T-helper 17 cell (primary cell): Measurements from ENCODE around the gene GRK2. TPM values are rescaled to one million over a fixed set of nuclear protein-coding genes. Genes with fewer than 3 reads are reported as not detected.

Source experiments
- ATAC-seq: fragments of 150-1000 bp; cut with Tn5 transposase; 2 replicates; pipeline ENCODE4 v1.10.0; 2021; ENCODE audit warnings: mild to moderate bottlenecking, moderate library complexity
- DNase-seq, 3 donors: peaks; one replicate each; pipeline versions ENCODE4 v3.0.0 to v3.0.0-alpha.2; 2020 to 2021
- H3K9me3 ChIP-seq: one replicate; pipeline ENCODE4 v1.7.0; 2013; ENCODE audit warnings: low read length, mild to moderate bottlenecking; ENCODE audit not compliant: control insufficient read depth, poor library complexity, severe bottlenecking
- H3K27ac Mint-ChIP-seq: one replicate; pipeline ENCODE4 v1.8.0; 2022; ENCODE audit warnings: mild to moderate bottlenecking, moderate library complexity, mixed read lengths
- H3K27me3 Mint-ChIP-seq: one replicate; pipeline ENCODE4 v1.8.0; 2022; ENCODE audit warnings: mixed read lengths
- H3K36me3 Mint-ChIP-seq: one replicate; pipeline ENCODE4 v1.8.0; 2022; ENCODE audit warnings: low read depth, mixed read lengths
- H3K4me1 Mint-ChIP-seq: one replicate; pipeline ENCODE4 v1.8.0; 2022; ENCODE audit warnings: mild to moderate bottlenecking, mixed read lengths
- H3K4me3 Mint-ChIP-seq: one replicate; pipeline ENCODE4 v1.8.0; 2022; ENCODE audit warnings: mild to moderate bottlenecking, moderate library complexity, mixed read lengths
- total RNA-seq, 4 donors: library from RNA in 2 of 4; stranded (reverse) in 2 of 4; gene quantifications; one replicate each; pipeline ENCODE4 v1.2.3 and lab custom pipeline; 2022 to 2026

GRK2 gene
- total RNA-seq, 2 donors from 2014 or later, result 264 to 276 TPM

- Mint-ChIP-seq H3K4me1 (peaks cover 38% of the 10 kb centered on the region), H3K4me3 (peak overlapping the region; percentile 94)
- peak in 1 of 3 donors; percentile 37 for DNase-seq
Observed at GRCh38 chr11:67285541-67286498, 19.5 kb downstream of the GRK2 start.

GRCh38 chr11:67286621-67287333 is 20.5 kb downstream of the GRK2 start:
- no peaks in the 10 kb centered on the region for H3K9me3 ChIP-seq
- ATAC-seq, result no peak
- Mint-ChIP-seq H3K27me3 (no peaks in the 10 kb centered on the region), H3K4me1 (peaks cover 42% of the 10 kb centered on the region), H3K4me3 (peak overlapping the region; percentile 94), H3K36me3 (no peaks in the 10 kb centered on the region), H3K27ac (peak overlapping the region; percentile 100)
- DNase-seq, result no peak

More at GRCh38 chr11:67285541-67286498, 19.5 kb downstream of the GRK2 start:
- H3K27me3 Mint-ChIP-seq, result no peaks in the 10 kb centered on the region
- ATAC-seq, result no peak
- peak overlapping the region; percentile 100 for H3K27ac Mint-ChIP-seq
- no peaks in the 10 kb centered on the region for H3K9me3 ChIP-seq
- no peaks in the 10 kb centered on the region for H3K36me3 Mint-ChIP-seq

DNA sequence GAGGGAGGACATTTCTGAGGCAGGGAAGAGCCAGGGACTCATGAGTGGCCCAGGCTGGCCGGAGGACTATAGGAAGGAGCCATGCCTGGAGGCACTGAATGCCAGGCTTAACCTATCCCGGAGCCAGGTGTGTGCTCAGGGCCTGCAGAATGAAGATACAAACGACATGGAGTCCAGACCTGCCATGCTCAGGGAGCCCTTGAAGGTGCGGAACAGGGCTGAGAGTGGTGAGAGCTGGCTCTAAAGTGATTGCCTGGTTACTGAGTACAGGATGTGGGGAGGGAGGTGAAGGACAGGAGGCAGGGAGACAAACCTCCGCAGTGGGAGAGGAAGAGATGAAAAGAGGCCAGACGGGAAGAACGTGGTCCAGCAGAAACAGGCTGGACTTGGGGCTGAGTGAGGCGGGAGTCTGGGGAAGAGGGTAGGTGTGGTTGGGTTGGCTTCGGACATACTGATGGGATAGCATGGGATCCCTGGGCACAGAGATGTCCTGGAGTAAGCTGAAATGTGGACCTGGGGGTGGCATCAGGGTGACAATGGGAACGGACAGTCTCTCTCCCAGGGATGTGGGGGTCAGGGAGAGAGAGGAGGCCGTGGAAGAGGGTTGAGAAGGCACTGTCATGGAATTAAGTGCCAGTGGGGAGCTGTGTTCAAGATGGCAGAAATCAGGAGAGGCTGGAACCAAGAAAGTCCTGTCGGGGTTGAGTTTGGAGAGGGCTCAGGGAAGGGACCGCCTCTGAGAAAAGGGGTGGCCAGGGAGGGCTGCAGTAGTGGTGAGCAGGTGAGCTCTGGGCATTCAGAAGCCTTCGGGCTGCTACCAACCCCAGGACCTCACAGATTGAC is 21.3 kb downstream of the GRK2 start:
- ATAC-seq, result no peak
- H3K36me3 Mint-ChIP-seq, result no peaks in the 10 kb centered on the region
- H3K4me3 Mint-ChIP-seq, result peak overlapping the region; percentile 94
- H3K27me3 Mint-ChIP-seq, result no peaks in the 10 kb centered on the region
- H3K9me3 ChIP-seq, result no peaks in the 10 kb centered on the region
- H3K4me1 Mint-ChIP-seq, result peaks cover 44% of the 10 kb centered on the region
- peak overlapping the region; percentile 100 for H3K27ac Mint-ChIP-seq
- DNase-seq, result no peak

DNA sequence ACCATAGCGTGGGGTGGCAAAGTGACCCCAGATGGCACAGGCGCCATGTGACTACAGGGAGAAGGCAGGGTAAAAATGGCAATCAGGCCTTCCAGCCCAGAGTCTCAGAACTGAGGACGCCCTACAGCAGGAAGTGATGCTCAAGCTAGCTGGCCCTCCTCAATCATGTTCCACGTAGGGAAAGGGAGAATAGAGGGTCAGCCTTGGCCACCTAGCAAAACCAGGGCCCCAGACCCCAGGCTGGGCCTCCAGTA is 21.9 kb downstream of the GRK2 start:
- Mint-ChIP-seq H3K4me3 (peak overlapping the region; percentile 94), H3K4me1 (peaks cover 49% of the 10 kb centered on the region), H3K27ac (peak overlapping the region; percentile 100), H3K36me3 (no peaks in the 10 kb centered on the region), H3K27me3 (no peaks in the 10 kb centered on the region)
- DNase-seq (no peak), ATAC-seq (no peak)
- H3K9me3 ChIP-seq, result no peaks in the 10 kb centered on the region

- H3K4me3 Mint-ChIP-seq, result peak overlapping the region; percentile 94
- peak overlapping the region; percentile 100 for H3K27ac Mint-ChIP-seq
- no peaks in the 10 kb centered on the region for H3K27me3 Mint-ChIP-seq
- peak; percentile 74 for ATAC-seq
- H3K36me3 Mint-ChIP-seq, result no peaks in the 10 kb centered on the region
- H3K4me1 Mint-ChIP-seq, result peaks cover 50% of the 10 kb centered on the region
- H3K9me3 ChIP-seq, result no peaks in the 10 kb centered on the region
- DNase-seq, result peak; percentile 79 to 89 (median 85)
Observed at GRCh38 chr11:67288452-67289225, 22.4 kb downstream of the GRK2 start.

GRCh38 chr11:67289226-67289650 is 23.0 kb downstream of the GRK2 start, which contains the start of gene ANKRD13D:
TSS of gene ANKRD13D (plus strand) at chr11:67289303. CDS start at chr11:67289461, 158 bp downstream.
- Mint-ChIP-seq H3K27ac (peak within 1 kb of the TSS; percentile 100), H3K4me3 (peak within 1 kb of the TSS; percentile 95), H3K36me3 (no peaks in the 10 kb centered on the region), H3K4me1 (peaks cover 54% of the 10 kb centered on the region), H3K27me3 (no peaks in the 10 kb centered on the region)
- peak; percentile 47 for ATAC-seq
- no peak for DNase-seq
- H3K9me3 ChIP-seq, result no peaks in the 10 kb centered on the region

DNA sequence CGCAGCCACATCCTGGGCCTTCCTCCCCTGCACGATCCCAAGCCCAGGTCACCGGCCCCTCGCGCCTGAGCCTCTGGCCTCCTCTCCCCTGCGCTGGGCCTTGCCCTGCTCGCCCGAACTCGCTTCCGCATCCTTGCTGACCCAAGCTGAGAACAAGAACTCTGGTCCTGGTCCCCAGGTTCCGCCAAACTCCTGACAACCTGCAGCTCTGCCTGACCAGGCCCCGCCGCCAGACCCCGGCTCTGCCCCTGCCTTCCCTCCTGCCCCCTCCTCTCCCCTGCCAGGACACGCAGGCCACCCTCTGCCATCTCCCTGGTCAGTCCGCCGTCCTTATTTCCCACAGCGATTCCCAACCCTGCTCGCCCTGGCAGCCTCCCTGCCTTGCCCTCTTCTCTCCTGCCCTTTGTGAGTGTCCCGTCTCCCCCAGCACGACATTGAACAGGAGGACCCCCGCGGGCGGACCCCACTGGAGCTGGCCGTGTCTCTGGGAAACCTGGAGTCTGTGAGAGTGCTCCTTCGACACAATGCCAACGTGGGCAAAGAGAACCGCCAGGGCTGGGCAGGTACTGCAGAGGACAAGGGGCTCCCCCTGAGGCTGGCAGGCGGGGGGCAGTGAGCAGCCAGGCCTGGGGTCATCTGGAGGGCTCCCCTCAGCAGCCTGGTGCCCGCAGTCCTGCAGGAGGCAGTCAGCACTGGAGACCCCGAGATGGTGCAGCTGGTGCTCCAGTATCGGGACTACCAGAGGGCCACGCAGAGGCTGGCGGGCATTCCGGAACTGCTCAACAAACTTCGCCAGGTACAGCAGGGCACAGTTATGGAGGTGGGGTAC is 23.6 kb downstream of the GRK2 start:
- ATAC-seq, result no peak
- no peak for DNase-seq
- Mint-ChIP-seq H3K36me3 (peaks cover under 1% of the 10 kb centered on the region), H3K27me3 (no peaks in the 10 kb centered on the region), H3K27ac (peak overlapping the region; percentile 83), H3K4me1 (peaks cover 55% of the 10 kb centered on the region), H3K4me3 (peak overlapping the region; percentile 95)
- no peaks in the 10 kb centered on the region for H3K9me3 ChIP-seq

GRCh38 chr11:67290801-67291200 is 24.5 kb downstream of the GRK2 start:
- no peak for DNase-seq
- ATAC-seq, result no peak
- peaks cover 56% of the 10 kb centered on the region for H3K4me1 Mint-ChIP-seq
- peaks cover 2% of the 10 kb centered on the region for H3K36me3 Mint-ChIP-seq
- H3K27me3 Mint-ChIP-seq, result no peaks in the 10 kb centered on the region
- H3K27ac Mint-ChIP-seq, result peak overlapping the region; percentile 94
- H3K4me3 Mint-ChIP-seq, result peak overlapping the region; percentile 95
- H3K9me3 ChIP-seq, result peaks cover 4% of the 10 kb centered on the region

DNA sequence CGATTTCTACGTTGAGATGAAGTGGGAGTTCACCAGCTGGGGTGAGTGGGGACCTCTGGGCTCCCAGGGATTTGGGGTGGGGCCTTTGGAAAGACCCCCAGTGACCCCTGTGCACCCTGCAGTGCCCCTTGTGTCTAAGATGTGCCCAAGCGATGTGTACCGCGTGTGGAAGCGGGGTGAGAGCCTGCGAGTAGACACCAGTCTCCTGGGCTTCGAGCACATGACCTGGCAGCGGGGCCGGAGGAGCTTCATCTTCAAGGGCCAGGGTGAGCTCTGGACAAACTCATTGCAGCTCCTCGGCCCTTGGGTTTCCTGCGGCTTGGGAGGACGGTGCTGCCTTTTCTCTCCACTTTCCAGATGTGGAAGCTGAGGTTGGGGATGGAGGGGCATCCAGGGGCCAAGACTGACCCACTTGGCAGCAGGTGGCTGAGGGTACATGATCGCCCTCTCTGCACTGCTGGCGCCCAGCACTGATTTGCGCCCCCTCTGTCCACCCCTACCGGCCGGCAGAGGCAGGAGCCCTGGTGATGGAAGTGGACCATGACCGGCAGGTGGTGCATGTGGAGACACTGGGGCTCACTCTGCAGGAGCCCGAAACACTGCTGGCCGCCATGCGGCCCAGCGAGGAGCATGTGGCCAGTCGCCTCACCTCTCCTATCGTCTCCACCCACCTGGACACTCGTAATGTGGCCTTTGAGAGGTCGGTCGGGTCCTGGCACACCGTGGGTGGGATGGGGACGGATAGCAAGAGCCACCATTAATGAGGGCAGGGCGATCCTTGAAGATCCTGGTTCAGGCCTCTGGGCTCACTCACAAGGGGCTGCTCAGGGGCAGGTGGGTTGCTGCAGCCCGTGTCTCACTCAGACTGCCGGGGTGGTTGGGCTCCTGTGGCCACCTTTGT is 25.5 kb downstream of the GRK2 start:
- Mint-ChIP-seq H3K27me3 (no peaks in the 10 kb centered on the region), H3K4me3 (peak overlapping the region; percentile 95), H3K4me1 (peaks cover 52% of the 10 kb centered on the region), H3K36me3 (peaks cover 3% of the 10 kb centered on the region), H3K27ac (peak overlapping the region; percentile 94)
- ATAC-seq (no peak), DNase-seq (no peak)
- peaks cover 6% of the 10 kb centered on the region for H3K9me3 ChIP-seq

- Mint-ChIP-seq H3K4me3 (peak overlapping the region; percentile 83), H3K27ac (peak overlapping the region; percentile 94), H3K27me3 (no peaks in the 10 kb centered on the region), H3K36me3 (peaks cover 6% of the 10 kb centered on the region), H3K4me1 (peaks cover 43% of the 10 kb centered on the region)
- DNase-seq (no peak), ATAC-seq (no peak)
- peaks cover 6% of the 10 kb centered on the region for H3K9me3 ChIP-seq
Observed at GRCh38 chr11:67292671-67293070, 26.4 kb downstream of the GRK2 start.

GRCh38 chr11:67293090-67293489 is 26.8 kb downstream of the GRK2 start:
- Mint-ChIP-seq H3K27me3 (no peaks in the 10 kb centered on the region), H3K4me1 (peaks cover 40% of the 10 kb centered on the region), H3K36me3 (peaks cover 6% of the 10 kb centered on the region), H3K27ac (peak overlapping the region; percentile 94), H3K4me3 (peak overlapping the region; percentile 83)
- H3K9me3 ChIP-seq, result peaks cover 6% of the 10 kb centered on the region
- no peak for DNase-seq
- ATAC-seq, result no peak
